Measurements from ENCODE around the gene BACH2. TPM values are rescaled to one million over a fixed set of nuclear protein-coding genes. Genes with fewer than 3 reads are reported as not detected.
"Not testable (repeated sequence)": the region's sequence is repeated elsewhere in the genome, so short reads cannot be mapped to it uniquely, and the experiment has no call there.

Gene BACH2
- polyA plus RNA-seq, 3 donors, result 10.4 to 12.9 (median 11.2) TPM

DNA sequence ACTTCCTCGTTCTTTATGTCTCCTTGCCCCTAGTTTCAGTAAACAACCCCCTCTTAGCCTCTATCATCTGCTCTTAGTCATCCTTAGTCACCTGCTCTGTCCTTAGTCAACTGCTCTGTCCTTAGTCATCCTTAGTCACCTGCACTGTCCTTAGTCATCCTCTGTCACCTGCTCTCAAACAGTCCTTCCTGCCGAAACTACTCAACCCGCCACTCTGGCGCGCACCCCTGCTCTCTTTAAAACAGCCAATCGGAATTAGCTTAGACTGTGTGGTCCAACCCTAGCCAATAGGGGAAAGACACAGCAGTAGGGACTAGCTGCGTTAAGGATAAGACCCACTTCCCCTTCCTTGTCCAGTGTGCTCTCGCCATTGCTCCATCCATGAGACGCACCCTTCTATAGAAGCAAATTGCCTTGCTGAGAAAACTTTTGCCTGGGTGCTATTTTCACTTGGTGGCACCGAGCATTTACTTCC, 73.9 kb downstream of the BACH2 start:
- no peak for DNase-seq (ENCODE audit: extremely low read depth in 1 of 11, low read depth in 9 of 11, low spot score in 4 of 11)

DNA sequence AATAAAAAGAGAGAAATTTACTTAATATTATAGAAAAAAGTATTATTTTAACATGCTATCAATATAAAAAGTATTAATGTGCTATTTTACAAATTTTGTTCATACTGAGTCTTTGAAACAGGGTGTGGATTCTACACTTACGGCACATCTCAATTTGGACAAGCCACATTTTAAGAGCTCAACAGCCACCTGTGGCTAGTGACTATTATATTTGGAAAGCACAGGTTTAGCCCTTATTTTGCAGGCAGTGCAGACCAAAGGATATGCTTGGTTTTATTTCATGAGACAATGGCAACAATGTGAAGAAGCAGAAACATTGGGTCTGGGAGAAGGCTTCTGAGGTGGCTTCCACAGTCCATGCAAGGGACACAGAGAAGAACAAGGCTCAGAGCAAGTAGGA, 74.6 kb downstream of the BACH2 start:
- no peak for DNase-seq (ENCODE audit: extremely low read depth in 1 of 11, low read depth in 9 of 11, low spot score in 4 of 11)

- DNase-seq (ENCODE audit: extremely low read depth in 1 of 11, low read depth in 9 of 11, low spot score in 4 of 11), result no peak
Measured at GRCh38 chr6:90221403-90221802, 75.2 kb downstream of the BACH2 start.

- no peak for DNase-seq (ENCODE audit: extremely low read depth in 1 of 11, low read depth in 9 of 11, low spot score in 4 of 11)
Measured at GRCh38 chr6:90220273-90220672, 76.4 kb downstream of the BACH2 start.

GRCh38 chr6:90219209-90219985, 77.2 kb downstream of the BACH2 start:
- peak; percentile 59 to 85 (median 70) for DNase-seq (ENCODE audit: extremely low read depth in 1 of 11, low read depth in 9 of 11, low spot score in 4 of 11)

DNA sequence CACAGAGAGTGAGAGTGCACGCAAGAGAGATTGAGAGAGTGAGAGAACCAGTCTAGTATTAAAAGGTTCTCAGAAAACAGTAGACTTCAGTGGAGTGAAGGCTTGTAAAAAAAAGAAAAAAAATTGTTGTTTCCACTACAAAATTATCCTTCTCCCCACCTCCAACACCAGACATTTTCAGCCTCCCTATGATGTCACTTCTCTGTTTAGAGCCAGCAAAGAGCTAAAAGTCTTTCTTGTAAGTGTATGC, 77.8 kb downstream of the BACH2 start:
- DNase-seq (ENCODE audit: extremely low read depth in 1 of 11, low read depth in 9 of 11, low spot score in 4 of 11), result no peak

GRCh38 chr6:90217506-90218127, 79.0 kb downstream of the BACH2 start:
- DNase-seq (ENCODE audit: extremely low read depth in 1 of 11, low read depth in 9 of 11, low spot score in 4 of 11), result no peak

- DNase-seq (ENCODE audit: extremely low read depth in 1 of 11, low read depth in 9 of 11, low spot score in 4 of 11), result peak; percentile 65 to 91 (median 80)
Measured at GRCh38 chr6:90216072-90216977, 80.3 kb downstream of the BACH2 start.

DNA sequence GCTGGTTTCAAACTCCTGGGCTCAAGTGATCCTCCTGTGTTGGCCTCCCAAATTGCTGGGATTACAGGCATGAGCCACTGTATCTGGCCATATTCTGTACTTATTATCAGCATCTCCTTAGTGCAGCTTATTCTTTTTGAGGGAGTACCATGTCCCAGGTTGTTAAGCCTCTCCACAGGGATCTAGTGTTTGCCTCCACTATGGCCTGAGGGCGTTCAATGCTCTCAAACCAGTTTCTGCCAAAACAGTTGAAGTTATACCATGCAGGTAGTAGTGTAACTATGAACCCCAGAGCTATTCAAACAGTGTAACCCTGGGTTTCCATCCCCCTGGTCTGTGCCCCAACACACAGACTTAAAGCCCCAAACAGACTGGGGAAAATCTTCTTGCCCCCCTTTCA, 81.7 kb downstream of the BACH2 start:
- no peak for DNase-seq (ENCODE audit: extremely low read depth in 1 of 11, low read depth in 9 of 11, low spot score in 4 of 11)

- DNase-seq (ENCODE audit: extremely low read depth in 1 of 11, low read depth in 9 of 11, low spot score in 4 of 11), result no peak
Measured at GRCh38 chr6:90214461-90214860, 82.2 kb downstream of the BACH2 start.

DNA sequence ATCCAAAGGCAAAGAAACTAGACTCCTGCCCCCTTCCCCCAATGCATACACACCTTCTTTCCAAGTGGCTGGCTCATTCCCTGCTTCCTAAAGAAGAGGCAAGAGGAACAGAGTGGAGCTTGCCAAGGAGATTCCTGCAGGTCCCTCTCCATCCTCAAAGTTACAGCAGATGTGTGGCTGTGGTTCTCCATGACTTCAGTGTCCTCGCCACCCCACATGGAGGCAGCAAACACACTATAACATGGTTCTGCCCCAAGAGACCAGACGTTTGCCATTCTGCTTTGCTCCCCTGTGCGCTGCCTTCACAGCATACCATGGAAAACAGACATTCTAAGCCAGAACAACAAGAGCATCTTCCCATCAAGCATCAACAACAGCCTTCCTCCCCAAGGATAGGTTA, 84.4 kb downstream of the BACH2 start:
- no peak for DNase-seq (ENCODE audit: extremely low read depth in 1 of 11, low read depth in 9 of 11, low spot score in 4 of 11)

DNA sequence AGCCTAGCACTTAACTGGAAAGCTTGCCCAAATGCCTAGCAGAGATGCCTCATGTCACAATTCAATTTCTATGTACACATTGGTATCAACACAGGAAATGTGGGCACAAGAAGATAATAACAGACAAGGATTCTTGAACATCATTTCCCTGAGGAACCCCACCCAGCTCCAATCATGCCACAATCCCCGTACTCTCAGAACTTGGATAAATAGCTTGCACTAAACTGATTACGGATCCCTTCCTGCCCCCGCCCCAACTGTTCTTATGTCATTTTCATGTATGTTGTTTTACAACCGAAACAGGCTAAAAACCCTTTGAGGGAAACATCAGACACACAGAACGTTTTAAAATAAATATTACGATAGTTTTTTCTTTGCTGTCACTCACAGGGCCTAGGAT, 87.1 kb downstream of the BACH2 start:
- DNase-seq (ENCODE audit: extremely low read depth in 1 of 11, low read depth in 9 of 11, low spot score in 4 of 11), result no peak

DNA sequence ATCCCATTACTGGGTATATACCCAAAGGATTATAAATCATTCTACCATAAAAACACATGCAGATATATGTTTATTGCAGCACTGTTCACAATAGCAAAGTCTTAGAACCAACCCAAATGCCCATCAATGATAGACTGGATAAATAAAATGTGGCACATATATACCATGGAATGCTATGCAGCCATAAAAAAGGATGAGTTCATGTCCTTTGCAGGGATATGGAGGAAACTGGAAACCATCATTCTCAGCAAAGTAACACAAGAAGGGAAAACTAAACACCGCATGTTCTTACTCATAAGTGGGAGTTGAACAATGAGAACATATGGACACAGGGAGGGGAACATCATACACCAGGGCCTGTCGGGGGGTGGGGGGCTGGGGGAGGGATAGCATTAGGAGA, 88.0 kb downstream of the BACH2 start:
- not testable (repeated sequence) for DNase-seq (ENCODE audit: extremely low read depth in 1 of 11, low read depth in 9 of 11, low spot score in 4 of 11)

DNA sequence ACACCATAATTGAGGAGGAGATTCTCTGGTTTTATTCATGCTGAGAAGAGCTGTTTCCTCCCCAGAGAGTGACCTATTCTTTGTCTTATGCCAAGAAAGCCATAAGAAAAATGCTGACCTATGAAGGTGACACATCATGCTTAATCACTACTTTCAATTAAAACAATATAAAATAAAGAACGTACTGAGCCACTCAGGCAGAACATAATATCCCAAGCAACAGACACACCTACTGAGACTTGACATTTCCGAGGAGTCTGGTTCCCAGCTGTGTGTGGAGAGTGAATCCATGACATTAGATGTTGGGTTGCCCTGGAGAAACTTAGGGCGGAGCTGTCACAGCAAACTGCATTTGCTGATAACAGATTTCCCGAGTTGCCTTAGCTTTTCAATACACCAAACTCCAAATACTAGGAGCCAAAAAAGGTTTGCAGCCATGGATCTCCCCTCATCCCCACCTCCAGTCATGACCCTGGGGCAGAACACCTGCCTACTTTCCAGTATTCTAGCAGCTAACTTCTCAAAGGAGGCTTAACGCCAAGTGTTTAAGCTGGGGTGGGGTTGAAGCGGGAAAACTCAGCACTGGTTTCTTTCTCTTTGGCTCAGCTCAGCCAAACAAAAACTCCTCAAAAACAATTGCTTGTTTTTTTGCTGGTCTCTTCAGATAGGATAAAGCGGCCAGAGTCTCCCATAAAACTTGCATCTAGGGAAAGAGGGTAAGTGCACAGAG, 92.2 kb downstream of the BACH2 start:
- DNase-seq (ENCODE audit: extremely low read depth in 1 of 11, low read depth in 9 of 11, low spot score in 4 of 11), result no peak

GRCh38 chr6:90203672-90204071, 93.0 kb downstream of the BACH2 start:
- no peak for DNase-seq (ENCODE audit: extremely low read depth in 1 of 11, low read depth in 9 of 11, low spot score in 4 of 11)

DNA sequence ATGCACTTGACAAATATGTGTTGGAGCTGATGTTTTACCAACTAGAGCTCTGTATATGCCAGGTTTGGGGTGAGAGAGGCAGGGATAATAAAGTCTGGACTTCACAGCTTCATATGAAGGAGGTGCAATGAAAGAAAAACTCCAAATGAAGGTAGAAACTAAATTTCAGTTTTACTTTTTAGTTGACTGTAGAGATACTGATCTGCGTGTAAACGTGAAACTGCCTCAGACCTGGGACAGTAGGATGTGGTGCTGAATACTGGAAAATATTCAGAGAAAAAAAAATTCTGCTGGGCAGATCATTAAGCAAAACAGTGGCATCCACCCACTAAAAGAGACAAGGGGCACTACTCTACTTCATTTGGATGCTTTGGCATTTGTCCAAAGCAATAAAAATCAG, 94.5 kb downstream of the BACH2 start:
- no peak for DNase-seq (ENCODE audit: extremely low read depth in 1 of 11, low read depth in 9 of 11, low spot score in 4 of 11)

- DNase-seq (ENCODE audit: extremely low read depth in 1 of 11, low read depth in 9 of 11, low spot score in 4 of 11), result no peak
Measured at GRCh38 chr6:90199900-90200299, 96.7 kb downstream of the BACH2 start.

DNA sequence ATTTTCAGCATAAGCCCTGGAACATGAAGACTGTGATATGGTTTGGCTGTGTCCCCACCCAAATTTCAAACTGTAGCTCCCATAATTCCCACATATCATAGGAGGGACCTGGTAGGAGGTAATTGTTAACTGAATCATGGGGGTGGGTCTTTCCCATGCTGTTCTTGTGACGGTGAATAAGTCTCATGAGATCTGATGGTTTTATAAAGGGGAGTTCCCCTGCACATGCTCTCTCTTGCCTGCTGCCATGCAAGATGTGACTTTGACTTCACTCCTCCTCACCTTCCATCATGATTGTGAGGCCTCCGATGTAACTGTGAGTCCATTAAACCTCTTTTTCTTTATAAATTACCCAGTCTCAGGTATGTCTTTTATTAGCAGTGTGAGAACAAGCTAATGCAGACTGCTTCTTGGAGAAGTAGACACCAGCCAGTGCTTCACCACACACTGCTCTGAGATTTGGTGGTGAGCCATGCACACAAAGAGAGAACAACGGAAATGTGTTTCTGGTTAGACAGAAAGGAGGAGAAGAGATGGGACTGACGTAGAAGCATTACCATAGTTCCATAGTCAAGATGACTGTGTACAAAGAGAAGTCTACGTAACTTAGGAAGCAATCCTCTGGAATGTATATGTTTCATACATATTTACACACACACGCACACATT, 97.8 kb downstream of the BACH2 start:
- no peak for DNase-seq (ENCODE audit: extremely low read depth in 1 of 11, low read depth in 9 of 11, low spot score in 4 of 11)
